CD4-positive, alpha-beta T cell (primary cell): ENCODE results near the gene CACNA1B. TPM values are rescaled to one million over a fixed set of nuclear protein-coding genes. Genes with fewer than 3 reads are reported as not detected.

Experiments
- ATAC-seq: fragments of 200-7000 bp; cut with Tn5 transposase; one replicate; pipeline ENCODE4 v1.10.0; 2022; ENCODE audit warnings: mild to moderate bottlenecking; ENCODE audit not compliant: poor library complexity
- CTCF ChIA-PET: fragments of 350-600 bp; sonication (Branson Sonifier 250); formaldehyde crosslinking; loops from one replicate; lab custom pipeline; 2021; ENCODE audit warnings: antibody characterized with exemption, inconsistent platforms; lab: Charles Lee
- POLR2A ChIA-PET: fragments of 350-600 bp; sonication (Branson Sonifier 250); formaldehyde crosslinking; loops from one replicate; lab custom pipeline; 2021; ENCODE audit warnings: antibody characterized with exemption, inconsistent platforms; lab: Charles Lee
- DNase-seq, 14 experiments: peaks; one replicate each; pipeline ENCODE4 v3.0.0-alpha.2; 2013 to 2020; ENCODE audit warnings: mixed read lengths in 2 of 14
- H3K27ac ChIP-seq, 2 donors: one replicate each; pipeline versions ENCODE4 v1.5.1 to v1.7.0; 2013; ENCODE audit warnings: low read length in 2 of 2, low read depth in 1 of 2, mild to moderate bottlenecking in 1 of 2
- H3K27me3 ChIP-seq, 2 experiments: 1 replicate in 1 of 2; 2 replicates in 1 of 2; pipeline versions ENCODE4 v1.6.1 to v1.7.0; 2013; ENCODE audit warnings: low read length in 2 of 2, control low read depth in 1 of 2, mild to moderate bottlenecking in 1 of 2, moderate library complexity in 1 of 2; ENCODE audit not compliant: insufficient read depth in 2 of 2, control insufficient read depth in 1 of 2
- H3K36me3 ChIP-seq: one replicate; pipeline ENCODE4 v1.6.1; 2013; ENCODE audit warnings: low read length, control low read depth; ENCODE audit not compliant: insufficient read depth
- H3K4me1 ChIP-seq: one replicate; pipeline ENCODE4 v1.6.1; 2013; ENCODE audit warnings: low read length, control low read depth; ENCODE audit not compliant: insufficient read depth
- H3K4me3 ChIP-seq: one replicate; pipeline ENCODE4 v1.5.1; 2013; ENCODE audit warnings: mild to moderate bottlenecking, low read length, moderate library complexity
- H3K9me3 ChIP-seq, 2 experiments: 1 replicate in 1 of 2; 2 replicates in 1 of 2; pipeline versions ENCODE4 v1.6.1 to v1.7.0; 2013; ENCODE audit warnings: low read length in 2 of 2, mild to moderate bottlenecking in 2 of 2, control low read depth in 1 of 2, moderate library complexity in 1 of 2; ENCODE audit not compliant: control insufficient read depth in 1 of 2, insufficient read depth in 1 of 2
- H3K27ac Mint-ChIP-seq: one replicate; pipeline ENCODE4 v1.8.0; 2020; ENCODE audit warnings: mixed read lengths
- H3K27me3 Mint-ChIP-seq: one replicate; pipeline ENCODE4 v1.8.0; 2021; ENCODE audit warnings: mixed read lengths
- H3K36me3 Mint-ChIP-seq: one replicate; pipeline ENCODE4 v1.8.0; 2021; ENCODE audit warnings: low read depth, mixed read lengths
- H3K4me1 Mint-ChIP-seq: one replicate; pipeline ENCODE4 v1.8.0; 2021; ENCODE audit warnings: low read depth, mixed read lengths
- H3K4me3 Mint-ChIP-seq: one replicate; pipeline ENCODE4 v1.8.0; 2020; ENCODE audit warnings: mild to moderate bottlenecking, mixed read lengths
- H3K9me3 Mint-ChIP-seq: one replicate; pipeline ENCODE4 v1.8.0; 2020; ENCODE audit warnings: mixed read lengths
- intact Hi-C, 2 experiments: fragments of 100-400 bp; cut with DNase I in 1 of 2; cut with micrococcal nuclease in 1 of 2; formaldehyde crosslinking; loops; one replicate each; pipeline versions ENCODE4 v1.15.1 to v1.9.0; 2023 to 2025; cut with DNase I, micrococcal nuclease
- total RNA-seq, 174 experiments: library from RNA in 2 of 174; stranded (reverse) in 2 of 174; gene quantifications; one replicate each; pipeline ENCODE4 v1.2.3 and lab custom pipeline; 2021 to 2026
- TF ChIP-seq, protein P1 (sequence below): fragments of 200-600 bp; IDR thresholded peaks from one replicate; pipeline ENCODE4 v1.8.0; 2022; ENCODE audit warnings: antibody characterized with exemption, mild to moderate bottlenecking

CACNA1B gene
- total RNA-seq, 2 experiments from 2014 or later = not detected

DNA sequence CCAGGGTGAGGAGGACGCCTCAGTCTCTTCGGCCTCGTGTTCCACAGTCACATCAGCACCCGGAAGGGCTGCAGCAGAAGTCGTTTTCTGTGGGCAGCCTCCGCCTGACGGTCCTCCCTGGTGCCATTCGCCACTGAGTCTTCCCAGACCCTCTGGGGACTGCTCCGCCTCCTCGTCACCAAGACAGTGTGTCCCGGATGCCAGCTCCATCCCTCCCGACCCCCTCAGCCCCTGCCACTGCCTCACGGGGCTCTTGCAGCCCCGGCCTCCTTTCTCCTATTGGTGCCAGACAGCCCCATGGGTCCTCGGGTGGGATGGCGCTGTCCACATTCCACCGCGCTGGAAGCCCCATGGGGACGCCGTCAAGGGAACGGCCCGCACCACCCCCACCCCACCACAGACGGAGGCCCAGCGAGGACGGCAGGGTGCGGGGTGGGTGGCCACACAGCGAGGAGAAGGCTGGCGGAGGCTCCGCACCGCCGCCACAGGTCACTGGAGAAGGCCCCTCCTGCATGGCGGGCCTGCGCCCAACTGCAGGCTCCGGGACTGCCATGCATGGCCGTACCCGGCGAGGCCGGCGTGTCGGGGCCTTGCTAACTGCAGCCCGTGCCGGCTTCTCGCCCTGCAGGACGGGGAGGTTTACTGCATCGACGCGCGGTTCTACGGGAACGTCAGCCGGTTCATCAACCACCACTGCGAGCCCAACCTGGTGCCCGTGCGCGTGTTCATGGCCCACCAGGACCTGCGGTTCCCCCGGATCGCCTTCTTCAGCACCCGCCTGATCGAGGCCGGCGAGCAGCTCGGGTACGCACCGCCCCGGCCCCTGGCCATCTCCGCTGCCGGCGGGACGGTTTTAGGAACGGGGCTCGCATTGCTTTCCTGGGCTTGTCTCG is 43.6 kb upstream of the CACNA1B start:
- ChIA-PET POLR2A (no interaction called here), CTCF (no interaction called here)
- DNase-seq = no peak
- peaks cover 49% of the 10 kb centered on the region for H3K36me3 Mint-ChIP-seq
- ATAC-seq = no peak
- no peaks in the 10 kb centered on the region for H3K9me3 Mint-ChIP-seq
- Histone ChIP-seq H3K9me3 (peaks cover 0 to 10% of the 10 kb centered on the region in 2 experiments), H3K27ac (no peak overlapping the region), H3K27me3 (no peaks in the 10 kb centered on the region), H3K4me3 (no peak overlapping the region), H3K4me1 (no peaks in the 10 kb centered on the region), H3K36me3 (peaks cover 60% of the 10 kb centered on the region)
- H3K4me1 Mint-ChIP-seq = no peaks in the 10 kb centered on the region
- TF ChIP-seq, protein P1, sequence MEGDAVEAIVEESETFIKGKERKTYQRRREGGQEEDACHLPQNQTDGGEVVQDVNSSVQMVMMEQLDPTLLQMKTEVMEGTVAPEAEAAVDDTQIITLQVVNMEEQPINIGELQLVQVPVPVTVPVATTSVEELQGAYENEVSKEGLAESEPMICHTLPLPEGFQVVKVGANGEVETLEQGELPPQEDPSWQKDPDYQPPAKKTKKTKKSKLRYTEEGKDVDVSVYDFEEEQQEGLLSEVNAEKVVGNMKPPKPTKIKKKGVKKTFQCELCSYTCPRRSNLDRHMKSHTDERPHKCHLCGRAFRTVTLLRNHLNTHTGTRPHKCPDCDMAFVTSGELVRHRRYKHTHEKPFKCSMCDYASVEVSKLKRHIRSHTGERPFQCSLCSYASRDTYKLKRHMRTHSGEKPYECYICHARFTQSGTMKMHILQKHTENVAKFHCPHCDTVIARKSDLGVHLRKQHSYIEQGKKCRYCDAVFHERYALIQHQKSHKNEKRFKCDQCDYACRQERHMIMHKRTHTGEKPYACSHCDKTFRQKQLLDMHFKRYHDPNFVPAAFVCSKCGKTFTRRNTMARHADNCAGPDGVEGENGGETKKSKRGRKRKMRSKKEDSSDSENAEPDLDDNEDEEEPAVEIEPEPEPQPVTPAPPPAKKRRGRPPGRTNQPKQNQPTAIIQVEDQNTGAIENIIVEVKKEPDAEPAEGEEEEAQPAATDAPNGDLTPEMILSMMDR = no peak
- H3K4me3 Mint-ChIP-seq = no peak overlapping the region
- H3K27ac Mint-ChIP-seq = no peak overlapping the region
- no peaks in the 10 kb centered on the region for H3K27me3 Mint-ChIP-seq
- intact Hi-C loops = no loop called here

DNA sequence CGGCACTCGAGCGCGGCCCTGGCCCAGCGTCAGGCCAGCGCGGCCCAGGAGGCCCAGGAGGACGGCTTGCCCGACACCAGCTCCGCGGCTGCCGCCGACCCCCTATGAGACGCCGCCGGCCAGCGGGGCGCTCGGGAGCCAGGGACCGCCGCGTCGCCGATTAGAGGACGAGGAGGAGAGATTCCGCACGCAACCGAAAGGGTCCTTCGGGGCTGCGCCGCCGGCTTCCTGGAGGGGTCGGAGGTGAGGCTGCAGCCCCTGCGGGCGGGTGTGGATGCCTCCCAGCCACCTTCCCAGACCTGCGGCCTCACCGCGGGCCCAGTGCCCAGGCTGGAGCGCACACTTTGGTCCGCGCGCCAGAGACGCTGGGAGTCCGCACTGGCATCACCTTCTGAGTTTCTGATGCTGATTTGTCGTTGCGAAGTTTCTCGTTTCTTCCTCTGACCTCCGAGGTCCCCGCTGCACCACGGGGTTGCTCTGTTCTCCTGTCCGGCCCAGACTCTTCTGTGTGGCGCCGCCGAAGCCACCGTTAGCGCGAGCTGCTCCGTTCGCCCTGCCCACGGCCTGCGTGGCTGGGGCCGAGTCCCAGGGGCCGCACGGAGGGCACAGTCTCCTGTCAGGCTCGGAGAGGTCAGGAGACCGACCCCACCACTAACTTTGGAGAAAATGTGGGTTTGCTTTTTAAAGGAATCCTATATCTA is 42.6 kb upstream of the CACNA1B start:
- Histone ChIP-seq H3K27me3 (no peaks in the 10 kb centered on the region), H3K27ac (no peak overlapping the region), H3K9me3 (peaks cover 0 to 10% of the 10 kb centered on the region in 2 experiments), H3K4me1 (no peaks in the 10 kb centered on the region), H3K36me3 (peaks cover 57% of the 10 kb centered on the region), H3K4me3 (no peak overlapping the region)
- POLR2A ChIA-PET = no interaction called here
- H3K4me1 Mint-ChIP-seq = no peaks in the 10 kb centered on the region
- peaks cover 44% of the 10 kb centered on the region for H3K36me3 Mint-ChIP-seq
- no peaks in the 10 kb centered on the region for H3K9me3 Mint-ChIP-seq
- intact Hi-C loops = no loop called here
- TF ChIP-seq, protein P1 = no peak
- no peak for DNase-seq
- no peak for ATAC-seq
- CTCF ChIA-PET = no interaction called here
- no peak overlapping the region for H3K27ac Mint-ChIP-seq
- H3K4me3 Mint-ChIP-seq = no peak overlapping the region
- H3K27me3 Mint-ChIP-seq = no peaks in the 10 kb centered on the region

DNA sequence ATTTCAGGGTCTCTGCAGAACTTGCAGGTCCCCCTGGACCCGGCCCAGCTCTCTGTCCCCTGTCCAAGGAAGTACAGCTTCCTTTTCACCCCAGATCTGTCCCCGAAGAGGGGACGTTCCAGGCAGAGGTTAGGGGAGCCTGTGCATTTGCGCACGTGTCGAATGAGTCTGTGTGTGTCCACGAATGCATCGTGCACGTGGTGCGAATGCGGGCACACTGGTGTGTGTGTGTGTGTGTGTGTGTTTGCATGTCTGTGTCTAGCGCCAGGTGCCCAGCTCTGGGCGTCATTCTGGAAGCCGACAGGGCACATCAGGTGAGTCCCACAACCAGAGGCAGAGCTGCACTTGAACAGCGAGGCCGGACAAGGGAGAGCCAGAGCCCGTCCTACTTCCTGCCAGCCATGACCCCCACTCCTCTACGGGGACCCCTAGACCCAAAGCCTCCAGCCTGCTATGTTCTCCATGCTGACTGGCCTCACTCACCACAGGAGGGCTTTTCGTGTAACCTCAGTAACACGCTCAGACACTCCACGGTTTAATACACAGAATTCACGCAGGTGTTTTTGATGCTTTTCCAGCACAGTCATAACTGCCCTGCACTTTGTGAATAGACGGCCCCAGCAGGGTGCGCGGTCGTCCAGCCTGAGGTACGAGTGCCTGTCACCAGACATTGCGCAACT is 41.3 kb upstream of the CACNA1B start:
- ChIA-PET POLR2A (no interaction called here), CTCF (no interaction called here)
- H3K4me3 ChIP-seq = no peak overlapping the region
- H3K27me3 ChIP-seq = no peaks in the 10 kb centered on the region
- H3K27ac ChIP-seq = no peak overlapping the region
- Mint-ChIP-seq H3K9me3 (no peaks in the 10 kb centered on the region), H3K27me3 (no peaks in the 10 kb centered on the region), H3K4me3 (no peak overlapping the region), H3K27ac (no peak overlapping the region), H3K4me1 (no peaks in the 10 kb centered on the region), H3K36me3 (peaks cover 31% of the 10 kb centered on the region)
- intact Hi-C loops = no loop called here
- TF ChIP-seq, protein P1 = no peak
- no peak for ATAC-seq
- H3K4me1 ChIP-seq = no peaks in the 10 kb centered on the region
- peaks cover 0 to 19% of the 10 kb centered on the region in 2 experiments for H3K9me3 ChIP-seq
- DNase-seq = no peak
- peaks cover 53% of the 10 kb centered on the region for H3K36me3 ChIP-seq
